Measurements from ENCODE around the gene ACP6. TPM values are rescaled to one million over a fixed set of nuclear protein-coding genes. Genes with fewer than 3 reads are reported as not detected.

ACP6 gene
- total RNA-seq, 2 donors from 2014 or later: 13.2 to 24.7 TPM

DNA sequence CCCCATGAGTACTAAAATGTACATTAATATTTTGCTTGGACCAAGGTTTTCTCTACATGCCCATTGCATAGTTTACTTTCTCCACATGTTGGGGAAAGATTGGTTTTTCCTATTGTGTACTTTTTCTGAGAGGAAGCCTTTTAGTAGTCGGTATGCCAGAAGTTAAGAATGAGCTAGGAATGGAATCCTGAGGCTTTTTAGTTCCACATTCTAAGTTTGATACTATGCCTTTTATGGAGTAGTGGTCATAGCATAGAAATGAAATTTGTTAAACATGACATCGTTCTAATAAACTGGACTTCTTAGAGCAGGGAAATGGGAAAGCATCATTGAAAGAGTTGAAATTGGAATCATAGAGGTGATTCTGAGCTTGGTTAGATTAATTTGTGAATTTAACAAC lies 64.7 kb downstream of the ACP6 start:
- Histone ChIP-seq H3K4me3 (no peak overlapping the region), H3K27me3 (no peaks in the 10 kb centered on the region), H3K9me3 (no peaks in the 10 kb centered on the region), H3K36me3 (replicated peaks in 1 of 2; ENCODE audit: insufficient read depth in 1 of 2, low read depth in 2 of 2) (peaks cover 0 to 2% of the 10 kb centered on the region in 2 donors), H3K27ac (no peak overlapping the region), H3K4me1 (peaks cover 9% of the 10 kb centered on the region)
- ATAC-seq: no peak
- no peak for DNase-seq
- WGBS, 2 donors: 82 to 90% methylated on average over 2 of the region's 2 CpGs
- intact Hi-C loops (cut with DNase I): no loop called here
- TF ChIP-seq, protein P1, sequence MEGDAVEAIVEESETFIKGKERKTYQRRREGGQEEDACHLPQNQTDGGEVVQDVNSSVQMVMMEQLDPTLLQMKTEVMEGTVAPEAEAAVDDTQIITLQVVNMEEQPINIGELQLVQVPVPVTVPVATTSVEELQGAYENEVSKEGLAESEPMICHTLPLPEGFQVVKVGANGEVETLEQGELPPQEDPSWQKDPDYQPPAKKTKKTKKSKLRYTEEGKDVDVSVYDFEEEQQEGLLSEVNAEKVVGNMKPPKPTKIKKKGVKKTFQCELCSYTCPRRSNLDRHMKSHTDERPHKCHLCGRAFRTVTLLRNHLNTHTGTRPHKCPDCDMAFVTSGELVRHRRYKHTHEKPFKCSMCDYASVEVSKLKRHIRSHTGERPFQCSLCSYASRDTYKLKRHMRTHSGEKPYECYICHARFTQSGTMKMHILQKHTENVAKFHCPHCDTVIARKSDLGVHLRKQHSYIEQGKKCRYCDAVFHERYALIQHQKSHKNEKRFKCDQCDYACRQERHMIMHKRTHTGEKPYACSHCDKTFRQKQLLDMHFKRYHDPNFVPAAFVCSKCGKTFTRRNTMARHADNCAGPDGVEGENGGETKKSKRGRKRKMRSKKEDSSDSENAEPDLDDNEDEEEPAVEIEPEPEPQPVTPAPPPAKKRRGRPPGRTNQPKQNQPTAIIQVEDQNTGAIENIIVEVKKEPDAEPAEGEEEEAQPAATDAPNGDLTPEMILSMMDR (IDR thresholded peaks at IDR 0.05): no peak
- TF ChIP-seq POLR2A (IDR thresholded peaks at IDR 0.05): no peak

DNA sequence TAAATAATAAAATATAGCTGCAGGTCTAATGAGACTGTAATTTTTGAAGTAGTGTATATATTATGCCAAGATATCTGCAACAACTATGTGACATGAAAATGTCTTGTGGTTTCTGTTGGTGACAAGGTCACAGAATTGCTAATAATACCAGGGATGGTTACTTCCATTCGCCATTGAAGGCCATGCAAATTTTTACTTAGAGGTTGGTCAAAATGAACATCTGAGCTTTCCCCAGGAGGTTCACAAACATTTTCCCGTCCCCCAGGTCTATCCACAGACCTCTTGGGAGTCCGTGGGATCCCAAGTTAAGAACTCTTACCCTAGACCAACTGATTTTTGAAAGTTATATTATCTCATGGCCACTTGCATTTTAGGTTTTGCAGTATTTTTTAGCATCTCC lies 66.3 kb downstream of the ACP6 start:
- DNase-seq: no peak
- intact Hi-C loops (cut with DNase I): loop anchor here (5.0 kb wide), 1 partner anchor 62 kb away; the partner anchor contains the start of gene BCL9
- no peak overlapping the region for H3K4me3 ChIP-seq
- ATAC-seq: no peak
- H3K36me3 ChIP-seq (replicated peaks in 1 of 2; ENCODE audit: insufficient read depth in 1 of 2, low read depth in 2 of 2): peaks cover 0 to 2% of the 10 kb centered on the region in 2 donors
- H3K27me3 ChIP-seq: no peaks in the 10 kb centered on the region
- no peak for TF ChIP-seq POLR2A (IDR thresholded peaks at IDR 0.05)
- TF ChIP-seq, protein P1 (IDR thresholded peaks at IDR 0.05): no peak
- no peaks in the 10 kb centered on the region for H3K9me3 ChIP-seq
- peaks cover 12% of the 10 kb centered on the region for H3K4me1 ChIP-seq
- 85 to 87% methylated on average over 3 of the region's 3 CpGs for WGBS, 2 donors
- H3K27ac ChIP-seq: no peak overlapping the region

- ATAC-seq (no peak), DNase-seq (no peak)
- no peak for TF ChIP-seq POLR2A (IDR thresholded peaks at IDR 0.05)
- TF ChIP-seq, protein P1 (IDR thresholded peaks at IDR 0.05): peak in 2 of 7 experiments; percentile 34 to 50
Measured at GRCh38 chr1:147600119-147601111, 69.9 kb downstream of the ACP6 start.

GRCh38 chr1:147599362-147600118 lies 70.8 kb downstream of the ACP6 start:
- intact Hi-C loops (cut with DNase I): loop anchor here (5.0 kb wide), 1 partner anchor 57 kb away; the partner anchor contains the start of gene BCL9
- no peaks in the 10 kb centered on the region for H3K36me3 ChIP-seq (replicated peaks in 1 of 2; ENCODE audit: insufficient read depth in 1 of 2, low read depth in 2 of 2)
- TF ChIP-seq, protein P1 (IDR thresholded peaks at IDR 0.05): no peak
- TF ChIP-seq POLR2A (IDR thresholded peaks at IDR 0.05): peak; percentile 54 to 84 (median 75)
- H3K27me3 ChIP-seq: no peaks in the 10 kb centered on the region
- H3K9me3 ChIP-seq: no peaks in the 10 kb centered on the region
- peaks cover 17% of the 10 kb centered on the region for H3K4me1 ChIP-seq
- WGBS, 2 donors: 0 to 1% methylated on average over 2 to 46 of the region's 80 CpGs
- H3K27ac ChIP-seq: peak overlapping the region; percentile 85 to 93 (median 88)
- H3K4me3 ChIP-seq: peak overlapping the region; percentile 52 to 68
- ATAC-seq (peak; percentile 89), DNase-seq (peak; percentile 98)

More at GRCh38 chr1:147600119-147601111, 69.9 kb downstream of the ACP6 start:
- peak overlapping the region; percentile 69 to 85 for H3K4me3 ChIP-seq
- intact Hi-C loops (cut with DNase I): loop anchor here (5.0 kb wide), 1 partner anchor 58 kb away; the partner anchor contains the start of gene BCL9
- no peaks in the 10 kb centered on the region for H3K9me3 ChIP-seq
- peaks cover 17% of the 10 kb centered on the region for H3K4me1 ChIP-seq
- H3K27ac ChIP-seq: peak overlapping the region; percentile 85 to 93 (median 88)
- no peaks in the 10 kb centered on the region for H3K36me3 ChIP-seq (replicated peaks in 1 of 2; ENCODE audit: insufficient read depth in 1 of 2, low read depth in 2 of 2)
- H3K27me3 ChIP-seq: no peaks in the 10 kb centered on the region
- 1 to 3% methylated on average over 34 to 35 of the region's 42 CpGs for WGBS, 2 donors

All from body of pancreas (tissue), 4 donors.